HepG2 (cell line): ENCODE results near the gene FASTKD2.

Experiments
- FOXK2 ChIP-seq: fragments of 450-650 bp; IDR thresholded peaks from 2 replicates; pipeline ENCODE4 v1.6.1; 2016
- GATAD2A ChIP-seq: IDR thresholded peaks from 2 replicates; pipeline ENCODE4 v1.6.1; 2016
- POLR2A ChIP-seq, 2 experiments: IDR thresholded peaks; 2 replicates each; pipeline ENCODE4 v1.6.1; 2011; ENCODE audit warnings: low read depth in 2 of 2, low read length in 2 of 2, mild to moderate bottlenecking in 1 of 2, moderate library complexity in 1 of 2; ENCODE audit not compliant: insufficient read depth in 1 of 2
- SMYD3 ChIP-seq: sonication (generic); formaldehyde crosslinking; IDR thresholded peaks from 2 replicates; pipeline ENCODE4 v1.8.1; 2023; ENCODE audit warnings: mild to moderate bottlenecking, missing genetic modification reagents
- TSC22D2 ChIP-seq: sonication (generic); formaldehyde crosslinking; IDR thresholded peaks from 2 replicates; pipeline ENCODE4 v1.5.1; 2020; ENCODE audit warnings: missing genetic modification reagents, mild to moderate bottlenecking, borderline replicate concordance
- YY1 ChIP-seq: IDR thresholded peaks from 2 replicates; pipeline ENCODE4 v1.6.1; 2011; ENCODE audit warnings: low read length, low read depth, moderate library complexity, mild to moderate bottlenecking; ENCODE audit not compliant: insufficient read depth, insufficient replicate concordance
- ZNF382 ChIP-seq: sonication (generic); formaldehyde crosslinking; IDR thresholded peaks from 2 replicates; pipeline ENCODE4 v1.5.0; 2020; ENCODE audit warnings: missing genetic modification reagents, mild to moderate bottlenecking, borderline replicate concordance
- ZNF431 ChIP-seq: sonication (generic); formaldehyde crosslinking; IDR thresholded peaks from 2 replicates; pipeline ENCODE4 v1.9.0; 2022; ENCODE audit warnings: missing genetic modification reagents, low read depth, mild to moderate bottlenecking, borderline replicate concordance
- TF ChIP-seq, protein P1 (sequence below): sonication (generic); formaldehyde crosslinking; IDR thresholded peaks from 2 replicates; pipeline ENCODE4 v1.4.0; 2020; ENCODE audit warnings: missing genetic modification reagents
- TF ChIP-seq, protein P2 (sequence below): IDR thresholded peaks from 2 replicates; pipeline ENCODE4 v1.6.1; 2012; ENCODE audit warnings: inconsistent platforms
- TF ChIP-seq, protein P3 (sequence below): sonication (generic); formaldehyde crosslinking; IDR thresholded peaks from 2 replicates; pipeline ENCODE4 v1.4.0; 2020; ENCODE audit warnings: missing genetic modification reagents, borderline replicate concordance
- TF ChIP-seq, protein P4 (sequence below): sonication (generic); formaldehyde crosslinking; conservative IDR thresholded peaks from 2 replicates; pipeline ENCODE4 v1.4.0; 2020; ENCODE audit warnings: mild to moderate bottlenecking, missing genetic modification reagents, moderate library complexity
- TF ChIP-seq, protein P5 (sequence below): sonication (generic); formaldehyde crosslinking; IDR thresholded peaks from 2 replicates; pipeline ENCODE4 v1.4.0; 2020; ENCODE audit warnings: mild to moderate bottlenecking, low read depth, missing genetic modification reagents
- TF ChIP-seq, protein P6 (sequence below): sonication (generic); formaldehyde crosslinking; IDR thresholded peaks from 2 replicates; pipeline ENCODE4 v1.4.0; 2020; ENCODE audit warnings: missing genetic modification reagents, mild to moderate bottlenecking, borderline replicate concordance

DNA sequence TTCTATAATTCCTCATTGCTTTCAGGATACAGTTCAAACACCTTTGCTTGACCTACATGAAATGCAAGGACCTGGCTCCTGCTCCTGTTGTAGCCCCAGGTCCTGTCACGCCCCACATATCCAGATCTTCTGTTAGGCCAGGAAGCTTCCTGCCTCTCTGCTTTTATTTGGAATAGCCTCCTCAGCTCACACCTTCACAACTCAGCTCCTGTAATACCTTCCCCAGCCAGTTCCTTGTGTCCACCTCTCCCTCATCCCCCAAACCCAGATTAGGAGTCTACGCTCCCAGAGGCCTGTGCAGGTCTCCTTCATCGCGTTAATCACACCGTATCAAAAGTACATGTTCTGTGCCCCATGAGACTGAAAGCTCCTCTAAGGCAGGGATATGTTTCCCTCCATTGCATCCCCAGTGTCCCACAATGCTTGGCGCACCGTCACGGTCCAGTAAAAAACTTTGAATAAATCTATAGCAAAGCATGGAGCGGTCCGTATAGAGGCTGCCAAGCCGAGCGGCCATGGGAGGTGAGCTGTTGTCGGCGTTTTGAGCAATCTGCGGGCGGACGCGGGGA lies 649 bp upstream of the FASTKD2 start:
- TF ChIP-seq, protein P1, sequence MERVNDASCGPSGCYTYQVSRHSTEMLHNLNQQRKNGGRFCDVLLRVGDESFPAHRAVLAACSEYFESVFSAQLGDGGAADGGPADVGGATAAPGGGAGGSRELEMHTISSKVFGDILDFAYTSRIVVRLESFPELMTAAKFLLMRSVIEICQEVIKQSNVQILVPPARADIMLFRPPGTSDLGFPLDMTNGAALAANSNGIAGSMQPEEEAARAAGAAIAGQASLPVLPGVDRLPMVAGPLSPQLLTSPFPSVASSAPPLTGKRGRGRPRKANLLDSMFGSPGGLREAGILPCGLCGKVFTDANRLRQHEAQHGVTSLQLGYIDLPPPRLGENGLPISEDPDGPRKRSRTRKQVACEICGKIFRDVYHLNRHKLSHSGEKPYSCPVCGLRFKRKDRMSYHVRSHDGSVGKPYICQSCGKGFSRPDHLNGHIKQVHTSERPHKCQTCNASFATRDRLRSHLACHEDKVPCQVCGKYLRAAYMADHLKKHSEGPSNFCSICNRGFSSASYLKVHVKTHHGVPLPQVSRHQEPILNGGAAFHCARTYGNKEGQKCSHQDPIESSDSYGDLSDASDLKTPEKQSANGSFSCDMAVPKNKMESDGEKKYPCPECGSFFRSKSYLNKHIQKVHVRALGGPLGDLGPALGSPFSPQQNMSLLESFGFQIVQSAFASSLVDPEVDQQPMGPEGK (CRISPR knock-in tag): no peak
- TF ChIP-seq, protein P2, sequence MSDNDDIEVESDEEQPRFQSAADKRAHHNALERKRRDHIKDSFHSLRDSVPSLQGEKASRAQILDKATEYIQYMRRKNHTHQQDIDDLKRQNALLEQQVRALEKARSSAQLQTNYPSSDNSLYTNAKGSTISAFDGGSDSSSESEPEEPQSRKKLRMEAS: no peak
- no peak for TF ChIP-seq ZNF431 (CRISPR knock-in tag)
- TF ChIP-seq, protein P3, sequence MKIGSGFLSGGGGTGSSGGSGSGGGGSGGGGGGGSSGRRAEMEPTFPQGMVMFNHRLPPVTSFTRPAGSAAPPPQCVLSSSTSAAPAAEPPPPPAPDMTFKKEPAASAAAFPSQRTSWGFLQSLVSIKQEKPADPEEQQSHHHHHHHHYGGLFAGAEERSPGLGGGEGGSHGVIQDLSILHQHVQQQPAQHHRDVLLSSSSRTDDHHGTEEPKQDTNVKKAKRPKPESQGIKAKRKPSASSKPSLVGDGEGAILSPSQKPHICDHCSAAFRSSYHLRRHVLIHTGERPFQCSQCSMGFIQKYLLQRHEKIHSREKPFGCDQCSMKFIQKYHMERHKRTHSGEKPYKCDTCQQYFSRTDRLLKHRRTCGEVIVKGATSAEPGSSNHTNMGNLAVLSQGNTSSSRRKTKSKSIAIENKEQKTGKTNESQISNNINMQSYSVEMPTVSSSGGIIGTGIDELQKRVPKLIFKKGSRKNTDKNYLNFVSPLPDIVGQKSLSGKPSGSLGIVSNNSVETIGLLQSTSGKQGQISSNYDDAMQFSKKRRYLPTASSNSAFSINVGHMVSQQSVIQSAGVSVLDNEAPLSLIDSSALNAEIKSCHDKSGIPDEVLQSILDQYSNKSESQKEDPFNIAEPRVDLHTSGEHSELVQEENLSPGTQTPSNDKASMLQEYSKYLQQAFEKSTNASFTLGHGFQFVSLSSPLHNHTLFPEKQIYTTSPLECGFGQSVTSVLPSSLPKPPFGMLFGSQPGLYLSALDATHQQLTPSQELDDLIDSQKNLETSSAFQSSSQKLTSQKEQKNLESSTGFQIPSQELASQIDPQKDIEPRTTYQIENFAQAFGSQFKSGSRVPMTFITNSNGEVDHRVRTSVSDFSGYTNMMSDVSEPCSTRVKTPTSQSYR: no peak
- TF ChIP-seq, protein P4, sequence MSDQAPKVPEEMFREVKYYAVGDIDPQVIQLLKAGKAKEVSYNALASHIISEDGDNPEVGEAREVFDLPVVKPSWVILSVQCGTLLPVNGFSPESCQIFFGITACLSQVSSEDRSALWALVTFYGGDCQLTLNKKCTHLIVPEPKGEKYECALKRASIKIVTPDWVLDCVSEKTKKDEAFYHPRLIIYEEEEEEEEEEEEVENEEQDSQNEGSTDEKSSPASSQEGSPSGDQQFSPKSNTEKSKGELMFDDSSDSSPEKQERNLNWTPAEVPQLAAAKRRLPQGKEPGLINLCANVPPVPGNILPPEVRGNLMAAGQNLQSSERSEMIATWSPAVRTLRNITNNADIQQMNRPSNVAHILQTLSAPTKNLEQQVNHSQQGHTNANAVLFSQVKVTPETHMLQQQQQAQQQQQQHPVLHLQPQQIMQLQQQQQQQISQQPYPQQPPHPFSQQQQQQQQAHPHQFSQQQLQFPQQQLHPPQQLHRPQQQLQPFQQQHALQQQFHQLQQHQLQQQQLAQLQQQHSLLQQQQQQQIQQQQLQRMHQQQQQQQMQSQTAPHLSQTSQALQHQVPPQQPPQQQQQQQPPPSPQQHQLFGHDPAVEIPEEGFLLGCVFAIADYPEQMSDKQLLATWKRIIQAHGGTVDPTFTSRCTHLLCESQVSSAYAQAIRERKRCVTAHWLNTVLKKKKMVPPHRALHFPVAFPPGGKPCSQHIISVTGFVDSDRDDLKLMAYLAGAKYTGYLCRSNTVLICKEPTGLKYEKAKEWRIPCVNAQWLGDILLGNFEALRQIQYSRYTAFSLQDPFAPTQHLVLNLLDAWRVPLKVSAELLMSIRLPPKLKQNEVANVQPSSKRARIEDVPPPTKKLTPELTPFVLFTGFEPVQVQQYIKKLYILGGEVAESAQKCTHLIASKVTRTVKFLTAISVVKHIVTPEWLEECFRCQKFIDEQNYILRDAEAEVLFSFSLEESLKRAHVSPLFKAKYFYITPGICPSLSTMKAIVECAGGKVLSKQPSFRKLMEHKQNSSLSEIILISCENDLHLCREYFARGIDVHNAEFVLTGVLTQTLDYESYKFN: no peak
- no peak for TF ChIP-seq ZNF382 (CRISPR knock-in tag)
- TF ChIP-seq GATAD2A (CRISPR knock-in tag): no peak
- no peak for TF ChIP-seq FOXK2
- no peak for TF ChIP-seq SMYD3
- no peak for TF ChIP-seq YY1
- TF ChIP-seq POLR2A (IDR thresholded peaks at IDR 0.05; ENCODE audit: insufficient read depth in 1 of 2, low read depth in 2 of 2, low read length in 2 of 2): no peak
- TF ChIP-seq TSC22D2 (CRISPR knock-in tag): no peak
- TF ChIP-seq, protein P5, sequence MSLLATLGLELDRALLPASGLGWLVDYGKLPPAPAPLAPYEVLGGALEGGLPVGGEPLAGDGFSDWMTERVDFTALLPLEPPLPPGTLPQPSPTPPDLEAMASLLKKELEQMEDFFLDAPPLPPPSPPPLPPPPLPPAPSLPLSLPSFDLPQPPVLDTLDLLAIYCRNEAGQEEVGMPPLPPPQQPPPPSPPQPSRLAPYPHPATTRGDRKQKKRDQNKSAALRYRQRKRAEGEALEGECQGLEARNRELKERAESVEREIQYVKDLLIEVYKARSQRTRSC: no peak
- TF ChIP-seq, protein P6, sequence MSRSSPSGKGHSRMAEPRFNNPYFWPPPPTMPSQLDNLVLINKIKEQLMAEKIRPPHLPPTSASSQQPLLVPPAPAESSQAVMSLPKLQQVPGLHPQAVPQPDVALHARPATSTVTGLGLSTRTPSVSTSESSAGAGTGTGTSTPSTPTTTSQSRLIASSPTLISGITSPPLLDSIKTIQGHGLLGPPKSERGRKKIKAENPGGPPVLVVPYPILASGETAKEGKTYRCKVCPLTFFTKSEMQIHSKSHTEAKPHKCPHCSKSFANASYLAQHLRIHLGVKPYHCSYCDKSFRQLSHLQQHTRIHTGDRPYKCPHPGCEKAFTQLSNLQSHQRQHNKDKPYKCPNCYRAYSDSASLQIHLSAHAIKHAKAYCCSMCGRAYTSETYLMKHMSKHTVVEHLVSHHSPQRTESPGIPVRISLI (CRISPR knock-in tag): no peak
